Forelimb muscle (tissue), 1 donor: ENCODE results near the gene ZFYVE28. TPM values are rescaled to one million over a fixed set of nuclear protein-coding genes. Genes with fewer than 3 reads are reported as not detected.

Experiments
- DNase-seq: peaks from one replicate; pipeline ENCODE4 v3.0.0-alpha.2; 2013; ENCODE audit warnings: low read depth
- polyA plus RNA-seq: library from polyadenylated mRNA; unstranded; fragments of 120-200 nt; gene quantifications from one replicate; pipeline ENCODE4 v1.2.1, GENCODE V29; 2013; ENCODE audit not compliant: insufficient read length

ZFYVE28 gene
- polyA plus RNA-seq, 1 donor: 1.7 TPM

GRCh38 chr4:2272828-2273120, 145.7 kb downstream of the ZFYVE28 start:
- no peak for DNase-seq

GRCh38 chr4:2272026-2272827, 146.2 kb downstream of the ZFYVE28 start:
- no peak for DNase-seq

- DNase-seq: no peak
Measured at GRCh38 chr4:2271279-2272025, 147.0 kb downstream of the ZFYVE28 start.

- DNase-seq: no peak
Measured at GRCh38 chr4:2270341-2271165, 147.9 kb downstream of the ZFYVE28 start.

- no peak for DNase-seq
Measured at GRCh38 chr4:2269618-2270163, 148.8 kb downstream of the ZFYVE28 start.

GRCh38 chr4:2269206-2269531, 149.3 kb downstream of the ZFYVE28 start:
- no peak for DNase-seq

GRCh38 chr4:2268357-2269205, 149.9 kb downstream of the ZFYVE28 start:
- DNase-seq: no peak

GRCh38 chr4:2267841-2268240, 150.6 kb downstream of the ZFYVE28 start:
- no peak for DNase-seq

GRCh38 chr4:2267320-2267811, 151.1 kb downstream of the ZFYVE28 start:
- DNase-seq: no peak

GRCh38 chr4:2266821-2267220, 151.6 kb downstream of the ZFYVE28 start:
- no peak for DNase-seq

- no peak for DNase-seq
Measured at GRCh38 chr4:2266181-2266580, 152.3 kb downstream of the ZFYVE28 start.

- no peak for DNase-seq
Measured at GRCh38 chr4:2265113-2266110, 153.0 kb downstream of the ZFYVE28 start.

GRCh38 chr4:2264481-2265041, 153.9 kb downstream of the ZFYVE28 start:
- no peak for DNase-seq

- DNase-seq: no peak
Measured at GRCh38 chr4:2263926-2264321, 154.5 kb downstream of the ZFYVE28 start.

GRCh38 chr4:2262944-2263250, 155.5 kb downstream of the ZFYVE28 start:
- DNase-seq: no peak

- peak; percentile 96 for DNase-seq
Measured at GRCh38 chr4:2262145-2262943, 156.1 kb downstream of the ZFYVE28 start.

GRCh38 chr4:2261853-2262144, 156.6 kb downstream of the ZFYVE28 start, which contains the start of gene MXD4:
Gene MXD4 (minus strand): TSS chr4:2262109. CDS start chr4:2261980, 129 bp downstream.
- DNase-seq: no peak

GRCh38 chr4:2261110-2261852, 157.2 kb downstream of the ZFYVE28 start:
- DNase-seq: no peak
